GM12878 (cell line): Measurements from ENCODE around the gene TMEM135.

Experiments used
- CHD4 ChIP-seq: fragments of 200-600 bp; sonication (generic); IDR thresholded peaks from 2 replicates; pipeline ENCODE4 v1.6.1; 2016; ENCODE audit warnings: mild to moderate bottlenecking
- JUND ChIP-seq: IDR thresholded peaks from 2 replicates; pipeline ENCODE4 v1.6.1; 2012; ENCODE audit warnings: low read depth, mild to moderate bottlenecking, low read length, improper control_type of control experiment, moderate library complexity
- NFYA ChIP-seq: IDR thresholded peaks from 2 replicates; pipeline ENCODE4 v1.6.1; 2011; ENCODE audit warnings: low read depth, mild to moderate bottlenecking, low read length, improper control_type of control experiment, borderline replicate concordance
- NFYB ChIP-seq: IDR thresholded peaks from 2 replicates; pipeline ENCODE4 v1.6.1; 2011; ENCODE audit warnings: low read depth, mild to moderate bottlenecking, low read length, improper control_type of control experiment, moderate library complexity; ENCODE audit not compliant: insufficient read depth
- NRF1 ChIP-seq: conservative IDR thresholded peaks from 2 replicates; pipeline ENCODE4 v1.6.1; 2011; ENCODE audit warnings: mild to moderate bottlenecking, low read depth, low read length, improper control_type of control experiment
- PAX5 ChIP-seq: IDR thresholded peaks from 2 replicates; pipeline ENCODE4 v1.6.1; 2011; ENCODE audit warnings: low read depth, low read length, borderline replicate concordance
- POLR2A ChIP-seq: IDR thresholded peaks from 2 replicates; pipeline ENCODE4 v1.6.1; 2011; ENCODE audit warnings: low read depth, mild to moderate bottlenecking, low read length
- POLR2AphosphoS5 ChIP-seq: IDR thresholded peaks from 2 replicates; pipeline ENCODE4 v1.6.1; 2011; ENCODE audit warnings: mild to moderate bottlenecking, low read length, inconsistent platforms
- TBL1XR1 ChIP-seq: IDR thresholded peaks from 2 replicates; pipeline ENCODE4 v1.6.1; 2012; ENCODE audit warnings: low read depth, low read length, improper control_type of control experiment
- TF ChIP-seq, protein P1 (sequence below), 3 experiments: IDR thresholded peaks in 2 of 3; conservative IDR thresholded peaks in 1 of 3; 2 replicates each; pipeline ENCODE4 v1.5.1; 2011; ENCODE audit warnings: low read depth in 3 of 3, low read length in 3 of 3, mild to moderate bottlenecking in 3 of 3, control low read depth in 2 of 3, moderate library complexity in 2 of 3, inconsistent platforms in 1 of 3, mixed read lengths in 1 of 3; ENCODE audit not compliant: control insufficient read depth in 2 of 3, insufficient read depth in 1 of 3; ENCODE audit errors: extremely low read depth in 1 of 3
- TF ChIP-seq, protein P2 (sequence below): fragments of 450-650 bp; formaldehyde crosslinking; IDR thresholded peaks from 2 replicates; pipeline ENCODE4 v1.4.0; 2020; ENCODE audit warnings: mild to moderate bottlenecking, moderate library complexity
- TF ChIP-seq, protein P3 (sequence below): fragments of 150-350 bp; IDR thresholded peaks from 2 replicates; pipeline ENCODE4 v1.6.1; 2014; ENCODE audit warnings: mild to moderate bottlenecking, low read depth, low read length
- TF ChIP-seq, protein P4 (sequence below): IDR thresholded peaks from 2 replicates; pipeline ENCODE4 v1.6.1; 2011; ENCODE audit warnings: borderline replicate concordance, low read depth, mild to moderate bottlenecking, moderate library complexity, mixed read lengths, low read length; ENCODE audit not compliant: insufficient read depth; ENCODE audit errors: extremely low read length
- TF ChIP-seq, protein P5 (sequence below): IDR thresholded peaks from 2 replicates; pipeline ENCODE4 v1.6.1; 2012; ENCODE audit warnings: low read depth, low read length, improper control_type of control experiment

DNA sequence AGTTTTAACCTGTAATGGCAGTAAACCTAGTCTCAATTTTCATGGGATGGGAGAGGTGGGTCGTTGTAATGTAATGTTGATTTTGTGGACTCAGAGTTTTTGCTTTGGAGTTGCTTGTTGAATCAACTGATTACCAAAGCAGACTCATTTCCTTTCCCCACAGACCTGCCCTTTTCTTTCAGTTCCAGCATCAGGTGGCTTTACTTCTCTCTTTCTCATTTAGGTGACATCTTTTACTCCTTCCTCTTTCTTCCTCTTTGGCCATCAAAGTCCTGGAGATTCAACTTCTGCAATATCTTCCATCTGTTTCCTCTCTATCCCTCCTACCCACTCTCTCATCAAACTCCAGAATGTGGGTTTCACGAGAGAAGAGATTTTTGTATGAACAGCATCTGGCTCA lies 313.9 kb downstream of the TMEM135 start:
- no peak for TF ChIP-seq POLR2AphosphoS5
- no peak for TF ChIP-seq TBL1XR1
- TF ChIP-seq, protein P1, sequence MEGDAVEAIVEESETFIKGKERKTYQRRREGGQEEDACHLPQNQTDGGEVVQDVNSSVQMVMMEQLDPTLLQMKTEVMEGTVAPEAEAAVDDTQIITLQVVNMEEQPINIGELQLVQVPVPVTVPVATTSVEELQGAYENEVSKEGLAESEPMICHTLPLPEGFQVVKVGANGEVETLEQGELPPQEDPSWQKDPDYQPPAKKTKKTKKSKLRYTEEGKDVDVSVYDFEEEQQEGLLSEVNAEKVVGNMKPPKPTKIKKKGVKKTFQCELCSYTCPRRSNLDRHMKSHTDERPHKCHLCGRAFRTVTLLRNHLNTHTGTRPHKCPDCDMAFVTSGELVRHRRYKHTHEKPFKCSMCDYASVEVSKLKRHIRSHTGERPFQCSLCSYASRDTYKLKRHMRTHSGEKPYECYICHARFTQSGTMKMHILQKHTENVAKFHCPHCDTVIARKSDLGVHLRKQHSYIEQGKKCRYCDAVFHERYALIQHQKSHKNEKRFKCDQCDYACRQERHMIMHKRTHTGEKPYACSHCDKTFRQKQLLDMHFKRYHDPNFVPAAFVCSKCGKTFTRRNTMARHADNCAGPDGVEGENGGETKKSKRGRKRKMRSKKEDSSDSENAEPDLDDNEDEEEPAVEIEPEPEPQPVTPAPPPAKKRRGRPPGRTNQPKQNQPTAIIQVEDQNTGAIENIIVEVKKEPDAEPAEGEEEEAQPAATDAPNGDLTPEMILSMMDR (IDR thresholded peaks at IDR 0.05 in 2 of 3, conservative IDR thresholded peaks at IDR 0.05 in 1 of 3; ENCODE audit: control insufficient read depth in 2 of 3, extremely low read depth in 1 of 3, insufficient read depth in 1 of 3, low read depth in 3 of 3, low read length in 3 of 3), result no peak
- TF ChIP-seq NFYA, result no peak
- TF ChIP-seq POLR2A, result no peak
- no peak for TF ChIP-seq PAX5
- TF ChIP-seq JUND, result no peak
- no peak for TF ChIP-seq NFYB
- TF ChIP-seq, protein P2, sequence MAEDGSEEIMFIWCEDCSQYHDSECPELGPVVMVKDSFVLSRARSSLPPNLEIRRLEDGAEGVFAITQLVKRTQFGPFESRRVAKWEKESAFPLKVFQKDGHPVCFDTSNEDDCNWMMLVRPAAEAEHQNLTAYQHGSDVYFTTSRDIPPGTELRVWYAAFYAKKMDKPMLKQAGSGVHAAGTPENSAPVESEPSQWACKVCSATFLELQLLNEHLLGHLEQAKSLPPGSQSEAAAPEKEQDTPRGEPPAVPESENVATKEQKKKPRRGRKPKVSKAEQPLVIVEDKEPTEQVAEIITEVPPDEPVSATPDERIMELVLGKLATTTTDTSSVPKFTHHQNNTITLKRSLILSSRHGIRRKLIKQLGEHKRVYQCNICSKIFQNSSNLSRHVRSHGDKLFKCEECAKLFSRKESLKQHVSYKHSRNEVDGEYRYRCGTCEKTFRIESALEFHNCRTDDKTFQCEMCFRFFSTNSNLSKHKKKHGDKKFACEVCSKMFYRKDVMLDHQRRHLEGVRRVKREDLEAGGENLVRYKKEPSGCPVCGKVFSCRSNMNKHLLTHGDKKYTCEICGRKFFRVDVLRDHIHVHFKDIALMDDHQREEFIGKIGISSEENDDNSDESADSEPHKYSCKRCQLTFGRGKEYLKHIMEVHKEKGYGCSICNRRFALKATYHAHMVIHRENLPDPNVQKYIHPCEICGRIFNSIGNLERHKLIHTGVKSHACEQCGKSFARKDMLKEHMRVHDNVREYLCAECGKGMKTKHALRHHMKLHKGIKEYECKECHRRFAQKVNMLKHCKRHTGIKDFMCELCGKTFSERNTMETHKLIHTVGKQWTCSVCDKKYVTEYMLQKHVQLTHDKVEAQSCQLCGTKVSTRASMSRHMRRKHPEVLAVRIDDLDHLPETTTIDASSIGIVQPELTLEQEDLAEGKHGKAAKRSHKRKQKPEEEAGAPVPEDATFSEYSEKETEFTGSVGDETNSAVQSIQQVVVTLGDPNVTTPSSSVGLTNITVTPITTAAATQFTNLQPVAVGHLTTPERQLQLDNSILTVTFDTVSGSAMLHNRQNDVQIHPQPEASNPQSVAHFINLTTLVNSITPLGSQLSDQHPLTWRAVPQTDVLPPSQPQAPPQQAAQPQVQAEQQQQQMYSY (CRISPR knock-in tag), result no peak
- TF ChIP-seq, protein P3, sequence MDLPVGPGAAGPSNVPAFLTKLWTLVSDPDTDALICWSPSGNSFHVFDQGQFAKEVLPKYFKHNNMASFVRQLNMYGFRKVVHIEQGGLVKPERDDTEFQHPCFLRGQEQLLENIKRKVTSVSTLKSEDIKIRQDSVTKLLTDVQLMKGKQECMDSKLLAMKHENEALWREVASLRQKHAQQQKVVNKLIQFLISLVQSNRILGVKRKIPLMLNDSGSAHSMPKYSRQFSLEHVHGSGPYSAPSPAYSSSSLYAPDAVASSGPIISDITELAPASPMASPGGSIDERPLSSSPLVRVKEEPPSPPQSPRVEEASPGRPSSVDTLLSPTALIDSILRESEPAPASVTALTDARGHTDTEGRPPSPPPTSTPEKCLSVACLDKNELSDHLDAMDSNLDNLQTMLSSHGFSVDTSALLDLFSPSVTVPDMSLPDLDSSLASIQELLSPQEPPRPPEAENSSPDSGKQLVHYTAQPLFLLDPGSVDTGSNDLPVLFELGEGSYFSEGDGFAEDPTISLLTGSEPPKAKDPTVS, result no peak
- no peak for TF ChIP-seq CHD4
- TF ChIP-seq, protein P4, sequence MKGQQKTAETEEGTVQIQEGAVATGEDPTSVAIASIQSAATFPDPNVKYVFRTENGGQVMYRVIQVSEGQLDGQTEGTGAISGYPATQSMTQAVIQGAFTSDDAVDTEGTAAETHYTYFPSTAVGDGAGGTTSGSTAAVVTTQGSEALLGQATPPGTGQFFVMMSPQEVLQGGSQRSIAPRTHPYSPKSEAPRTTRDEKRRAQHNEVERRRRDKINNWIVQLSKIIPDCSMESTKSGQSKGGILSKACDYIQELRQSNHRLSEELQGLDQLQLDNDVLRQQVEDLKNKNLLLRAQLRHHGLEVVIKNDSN, result no peak
- TF ChIP-seq, protein P5, sequence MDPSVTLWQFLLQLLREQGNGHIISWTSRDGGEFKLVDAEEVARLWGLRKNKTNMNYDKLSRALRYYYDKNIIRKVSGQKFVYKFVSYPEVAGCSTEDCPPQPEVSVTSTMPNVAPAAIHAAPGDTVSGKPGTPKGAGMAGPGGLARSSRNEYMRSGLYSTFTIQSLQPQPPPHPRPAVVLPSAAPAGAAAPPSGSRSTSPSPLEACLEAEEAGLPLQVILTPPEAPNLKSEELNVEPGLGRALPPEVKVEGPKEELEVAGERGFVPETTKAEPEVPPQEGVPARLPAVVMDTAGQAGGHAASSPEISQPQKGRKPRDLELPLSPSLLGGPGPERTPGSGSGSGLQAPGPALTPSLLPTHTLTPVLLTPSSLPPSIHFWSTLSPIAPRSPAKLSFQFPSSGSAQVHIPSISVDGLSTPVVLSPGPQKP, result no peak
- TF ChIP-seq NRF1, result no peak
